ENCODE results near the gene DYTN.

DYTN gene

DNA sequence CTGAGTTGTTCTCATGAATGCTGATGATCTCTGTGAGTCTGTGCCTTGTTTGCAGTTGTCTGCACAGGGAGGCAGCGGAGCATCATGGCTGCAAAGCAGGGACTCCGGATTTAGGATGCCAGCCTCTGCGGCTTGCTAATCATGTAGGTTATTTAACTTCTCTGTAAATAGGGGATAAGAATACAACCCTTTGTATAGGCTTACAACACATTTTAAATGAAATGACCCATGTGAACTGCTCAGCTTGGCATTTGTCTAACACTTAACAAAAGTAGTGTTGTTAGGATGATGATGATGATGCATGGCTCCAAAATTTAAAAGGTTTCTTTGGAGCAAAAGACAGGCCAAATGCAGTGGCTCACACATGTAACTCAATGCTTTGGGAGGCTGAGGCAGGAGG, 19.4 kb downstream of the DYTN start:
- no peak for DNase-seq (ENCODE audit: low read depth in 2 of 2)

DNA sequence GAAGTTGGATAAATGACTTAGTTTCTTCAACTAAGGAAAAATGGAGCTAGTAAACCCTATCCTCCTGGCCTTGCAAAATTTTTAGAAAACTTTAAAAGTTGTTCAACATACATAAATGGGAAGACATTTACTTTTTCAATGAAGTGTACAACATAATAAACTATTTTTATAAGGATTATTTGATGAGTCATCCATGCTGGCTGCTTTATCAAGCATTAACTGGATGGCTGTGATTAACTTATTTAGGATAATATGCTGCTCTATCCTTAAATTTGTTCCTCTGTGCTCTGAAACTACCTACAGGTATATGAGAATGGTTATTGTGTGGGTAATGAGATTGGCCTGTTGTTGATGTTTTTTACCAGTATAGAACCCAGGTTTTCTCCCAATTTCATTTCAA, 21.3 kb downstream of the DYTN start:
- no peak for DNase-seq (ENCODE audit: low read depth in 2 of 2)

DNA sequence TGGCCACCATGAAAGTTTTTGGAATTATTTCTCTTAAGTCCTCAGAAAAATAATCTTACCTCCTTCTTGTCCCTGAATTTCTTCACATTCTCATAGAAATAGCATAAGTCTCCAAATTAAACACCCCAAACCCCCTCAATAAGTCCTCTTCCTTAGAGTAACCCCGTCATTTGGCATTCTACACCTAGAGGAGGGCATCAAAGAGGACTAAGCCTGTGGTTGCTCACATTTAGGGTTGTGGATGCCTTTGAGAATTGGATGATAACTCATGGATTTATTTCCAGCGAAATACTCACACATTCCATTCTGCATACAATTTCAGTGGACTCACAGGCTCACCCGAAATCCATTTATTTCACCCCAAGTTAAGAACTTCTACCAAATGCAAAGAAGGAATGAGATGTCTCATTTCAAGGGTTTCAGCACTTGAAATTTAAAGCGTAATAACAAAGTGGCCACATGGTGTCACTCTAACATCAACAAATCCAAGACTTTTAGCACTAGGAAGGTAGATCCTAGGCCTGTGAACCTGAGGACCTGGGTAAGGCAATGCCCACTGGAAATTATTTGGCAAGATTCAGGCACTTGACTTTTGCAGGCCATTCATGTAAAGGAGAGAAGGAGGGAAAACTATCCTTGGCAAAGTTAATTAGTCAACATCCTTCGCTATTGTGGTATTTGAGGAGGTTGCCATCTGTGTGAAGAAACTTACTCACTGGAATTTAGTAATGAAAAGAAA, 24.6 kb downstream of the DYTN start:
- DNase-seq (ENCODE audit: low read depth in 2 of 2) = peak in 1 of 2 donors; percentile 22

DNA sequence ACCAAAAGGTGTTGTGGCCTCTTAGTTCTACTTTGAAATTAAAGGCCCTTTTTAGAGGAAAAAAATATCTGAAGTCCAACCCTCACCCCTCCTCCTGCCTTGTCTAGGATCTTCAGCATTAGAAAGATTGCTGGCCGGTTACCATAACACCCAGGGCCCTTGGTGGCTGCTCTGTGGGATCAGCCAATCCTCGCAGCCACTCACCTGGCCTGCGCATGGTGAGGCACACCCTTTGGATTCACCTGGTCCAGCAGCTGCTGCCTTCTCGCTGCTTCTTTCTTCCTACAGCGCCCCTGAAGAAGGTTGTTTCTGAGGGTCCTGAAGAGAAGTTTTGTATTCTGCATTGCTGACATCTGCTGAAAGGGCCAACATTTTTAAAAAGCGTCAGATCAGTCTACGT, 25.2 kb downstream of the DYTN start:
- no peak for DNase-seq (ENCODE audit: low read depth in 2 of 2)

DNA sequence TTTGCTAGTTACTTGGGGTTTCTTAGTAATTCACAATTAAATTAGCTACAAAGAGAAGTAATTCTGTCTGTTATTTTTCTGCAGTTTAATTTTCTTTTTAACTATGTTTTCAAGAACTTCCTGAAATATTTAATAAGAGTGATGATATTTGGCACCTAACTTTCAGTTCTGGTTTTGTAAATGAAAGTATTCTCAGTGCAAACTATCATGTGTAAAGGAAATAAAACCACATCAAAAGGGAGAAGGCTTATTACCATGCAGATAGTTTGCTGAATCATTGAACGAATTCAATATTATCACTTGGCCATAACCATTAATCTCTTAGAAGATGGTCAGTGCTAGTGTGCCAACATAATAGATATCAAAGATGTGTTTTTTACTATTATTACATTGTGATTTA, 29.2 kb downstream of the DYTN start:
- DNase-seq (ENCODE audit: low read depth in 2 of 2) = no peak

DNA sequence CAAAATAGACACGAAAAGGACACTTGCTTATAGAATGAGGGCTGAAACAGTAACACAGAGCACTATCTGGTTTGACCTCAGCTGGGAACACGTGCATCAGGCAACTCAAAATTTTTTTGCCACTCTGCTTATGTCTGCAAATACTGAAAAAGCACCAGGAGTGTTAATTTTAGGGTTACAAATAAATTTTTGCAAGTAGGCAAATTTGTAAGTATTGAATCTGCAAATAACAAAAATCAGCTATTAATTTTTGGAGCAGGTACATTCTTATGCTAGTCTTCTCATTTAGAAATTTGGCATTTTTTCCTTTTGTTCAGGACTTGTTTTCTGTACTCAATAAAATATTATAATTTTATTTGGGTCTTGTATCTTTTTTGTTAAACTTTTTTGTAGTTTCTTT, 29.7 kb downstream of the DYTN start:
- DNase-seq (ENCODE audit: low read depth in 2 of 2) = no peak

DNA sequence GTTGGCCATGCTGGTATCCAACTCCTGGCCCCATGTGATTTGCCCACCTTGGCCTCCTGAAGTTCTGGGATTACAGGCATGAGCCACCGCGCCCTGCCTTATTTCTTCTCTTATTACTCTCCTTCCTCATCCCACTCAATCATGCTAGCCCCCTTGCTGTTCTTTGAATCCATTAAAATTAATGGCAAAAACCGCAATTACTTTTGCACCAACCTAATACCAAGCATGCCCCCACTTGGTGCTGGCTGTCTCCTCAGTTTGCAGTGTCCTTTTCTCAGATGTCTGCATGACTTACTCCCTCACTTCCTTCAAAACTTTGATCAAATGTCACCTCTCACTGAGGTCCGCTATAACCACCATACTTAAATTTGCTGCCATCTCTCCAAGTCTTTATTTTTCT, 34.6 kb downstream of the DYTN start:
- no peak for DNase-seq (ENCODE audit: low read depth in 2 of 2)

DNA sequence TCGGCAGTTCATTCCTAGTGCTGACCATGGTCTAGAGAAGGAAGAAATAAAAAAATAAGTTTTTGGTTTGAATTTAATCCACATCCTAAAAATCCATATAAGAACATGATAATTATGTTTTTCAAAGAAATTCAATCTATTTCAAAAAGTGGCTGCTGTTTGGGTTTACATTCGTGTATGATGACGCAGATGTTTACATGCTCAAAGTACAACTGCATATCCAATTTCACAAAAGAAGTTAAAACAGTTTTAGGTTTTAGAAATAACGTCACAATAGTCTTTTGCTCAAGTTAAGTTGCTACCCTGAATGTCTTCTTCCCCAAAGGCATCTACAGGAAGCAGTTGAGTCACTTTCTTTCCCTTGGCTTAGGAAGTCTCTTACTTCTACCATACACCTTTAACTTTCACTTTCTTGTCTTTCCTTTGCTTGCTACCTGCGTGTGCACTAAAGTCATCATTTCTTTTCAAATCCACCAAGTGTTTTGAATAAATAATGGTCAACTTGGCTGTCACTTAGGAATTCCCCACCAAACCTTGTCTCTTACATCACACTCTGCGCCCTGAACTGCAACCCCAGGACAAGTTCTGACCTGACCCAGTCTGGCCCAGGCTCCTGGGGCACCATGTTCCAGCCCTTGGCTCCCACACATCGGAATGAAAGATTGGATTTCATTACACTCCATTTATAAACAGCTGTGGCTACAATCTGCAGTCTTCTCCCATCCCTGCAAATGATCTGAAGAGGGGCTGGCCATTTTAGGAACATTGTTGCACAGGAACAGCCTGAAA, 47.5 kb downstream of the DYTN start:
- no peak for DNase-seq (ENCODE audit: low read depth in 2 of 2)

DNA sequence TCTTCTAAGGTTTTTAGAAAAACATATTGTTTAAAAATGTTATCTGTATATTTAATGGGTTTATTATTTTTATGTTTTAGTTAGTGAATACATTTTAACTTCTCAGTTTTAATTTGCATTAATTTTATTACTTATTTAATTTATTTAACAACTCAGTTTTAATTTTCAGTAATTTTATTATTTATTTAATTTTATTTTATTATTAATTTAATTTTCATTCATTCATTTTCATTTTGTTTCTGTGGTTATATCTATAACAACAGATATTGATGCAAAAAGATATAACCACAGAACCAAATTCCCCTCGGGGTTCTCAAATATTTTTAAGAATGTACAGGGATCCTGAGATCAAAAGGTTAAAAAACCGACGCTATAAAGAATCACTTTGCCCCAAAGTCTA, 52.9 kb downstream of the DYTN start:
- DNase-seq (ENCODE audit: low read depth in 2 of 2) = no peak

DNA sequence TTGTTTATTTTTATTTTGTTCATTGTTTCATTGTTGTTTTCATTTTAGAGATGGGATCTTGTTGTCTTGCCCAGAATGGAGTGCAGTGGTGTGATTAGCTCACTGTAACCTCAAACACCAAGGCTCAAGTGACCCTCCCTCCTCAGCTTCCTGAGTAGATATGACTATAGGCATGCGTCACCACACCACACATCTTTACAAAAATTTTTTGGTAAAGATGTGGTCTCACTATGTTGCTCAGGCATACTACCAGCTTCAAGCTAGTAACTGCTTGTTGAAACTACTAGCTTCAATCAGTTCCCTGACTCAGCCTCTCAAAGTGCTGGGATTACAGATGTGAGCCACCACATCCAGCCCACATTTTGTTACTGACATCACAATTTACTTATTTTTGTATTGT, 61.1 kb downstream of the DYTN start:
- no peak for DNase-seq (ENCODE audit: low read depth in 2 of 2)

DNA sequence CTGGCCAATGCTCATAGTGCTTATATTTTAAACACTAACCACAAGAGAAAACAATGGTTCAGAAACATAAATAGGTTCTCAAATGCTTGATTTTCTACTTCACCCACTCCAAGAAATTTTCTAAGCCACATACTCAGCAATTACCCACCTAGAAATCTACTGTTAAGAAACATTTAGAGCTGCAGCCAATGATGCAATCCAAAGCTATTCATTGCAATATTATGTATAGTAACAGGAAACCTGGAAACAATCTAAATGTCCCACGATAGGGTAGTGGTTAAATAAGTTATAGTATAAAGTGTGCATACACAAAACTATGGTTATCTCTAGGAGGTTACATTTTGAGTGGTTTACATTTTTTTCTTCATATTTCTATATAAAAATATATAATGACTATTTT, 70.2 kb downstream of the DYTN start:
- no peak for DNase-seq (ENCODE audit: low read depth in 2 of 2)

DNA sequence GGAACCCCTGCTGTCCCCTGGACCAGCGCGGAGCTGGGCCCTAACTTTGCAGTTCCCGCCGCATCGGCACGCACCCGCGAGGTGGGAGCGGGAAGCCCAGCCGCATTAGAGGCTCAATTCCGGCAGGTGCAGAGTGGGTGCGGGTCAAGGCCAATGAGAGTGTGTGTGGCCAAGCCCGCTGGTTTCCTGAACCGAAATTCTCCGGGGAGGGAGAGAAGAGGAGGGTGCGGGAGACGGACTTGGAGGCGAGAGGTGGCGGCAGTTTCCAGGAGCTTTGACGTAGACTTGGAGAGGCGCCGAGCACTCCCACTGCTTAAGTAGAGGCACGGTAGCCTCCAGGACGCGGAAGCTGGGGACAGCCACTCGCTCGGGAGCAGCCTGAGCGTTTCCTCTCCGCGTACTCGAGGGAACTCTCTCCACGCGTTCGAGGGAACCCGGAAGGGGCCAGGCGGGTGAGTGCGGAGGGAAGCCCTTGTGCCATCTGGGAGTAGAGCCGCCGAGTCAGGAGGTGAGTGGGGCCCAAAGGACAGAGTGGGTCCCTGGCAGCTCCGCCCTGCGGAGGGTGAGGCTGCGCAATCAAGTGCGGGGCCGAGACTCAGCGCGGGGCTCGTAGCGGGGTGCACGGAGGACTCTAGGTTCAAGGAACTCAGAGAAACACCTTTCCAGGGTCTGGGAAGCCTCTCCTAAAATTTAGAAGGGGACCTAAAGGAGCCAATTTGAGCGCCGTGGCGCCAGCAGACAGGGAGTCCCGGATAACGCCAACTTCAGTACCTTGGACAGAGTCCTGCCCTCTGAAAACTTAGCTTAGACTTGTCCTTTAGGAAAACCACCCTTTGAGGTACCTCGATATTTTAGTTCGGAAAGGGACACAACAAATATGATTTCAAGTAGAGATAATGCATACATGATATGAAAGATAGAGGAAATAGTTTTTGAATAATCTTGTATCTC, 75.8 kb downstream of the DYTN start, which contains the start of gene FAM237A:
TSS of gene FAM237A (plus strand) at position 413 of the 951 bp plus-strand sequence. CDS start 1,750 bp downstream, outside the sequence.
- DNase-seq (ENCODE audit: low read depth in 2 of 2) = no peak

DNA sequence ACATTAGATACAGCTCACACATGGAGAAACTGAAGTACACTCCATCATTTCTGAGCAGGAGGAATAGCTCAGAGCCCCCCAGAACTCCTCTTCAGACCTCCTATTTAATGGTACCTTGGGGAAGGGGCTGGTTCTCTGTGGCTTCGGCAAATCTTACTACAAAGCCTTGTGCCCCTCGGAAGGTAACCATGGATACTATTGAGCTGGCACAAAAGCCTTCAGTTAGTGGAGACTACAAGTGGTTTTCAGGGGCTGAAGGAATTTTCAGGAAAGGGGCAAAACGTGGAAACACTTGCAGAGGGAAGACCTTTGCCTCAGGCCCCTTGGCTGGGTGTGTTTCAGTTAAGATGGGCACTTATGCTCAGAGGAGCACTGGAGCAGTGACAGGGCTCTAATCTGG, 77.0 kb downstream of the DYTN start:
- DNase-seq (ENCODE audit: low read depth in 2 of 2) = no peak

DNA sequence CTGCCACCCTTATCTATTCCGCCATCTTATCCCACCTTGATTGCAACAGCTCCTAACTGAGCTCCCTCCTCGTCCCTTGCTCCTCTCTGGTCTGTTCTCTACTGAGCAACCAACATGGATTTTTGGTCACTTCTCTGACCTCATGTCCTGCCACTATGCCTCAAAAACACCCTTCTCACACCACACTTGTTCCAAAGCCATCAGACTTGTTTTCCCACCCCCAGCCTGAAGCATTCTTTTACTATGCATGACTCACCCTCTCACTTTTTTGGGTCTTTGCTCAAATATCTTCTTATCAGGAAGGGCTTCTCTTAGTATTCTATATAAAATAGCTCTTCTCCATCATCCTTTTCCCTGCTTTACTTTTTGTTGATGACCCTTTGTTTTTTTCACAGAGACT, 78.6 kb downstream of the DYTN start:
- DNase-seq (ENCODE audit: low read depth in 2 of 2) = no peak

DNA sequence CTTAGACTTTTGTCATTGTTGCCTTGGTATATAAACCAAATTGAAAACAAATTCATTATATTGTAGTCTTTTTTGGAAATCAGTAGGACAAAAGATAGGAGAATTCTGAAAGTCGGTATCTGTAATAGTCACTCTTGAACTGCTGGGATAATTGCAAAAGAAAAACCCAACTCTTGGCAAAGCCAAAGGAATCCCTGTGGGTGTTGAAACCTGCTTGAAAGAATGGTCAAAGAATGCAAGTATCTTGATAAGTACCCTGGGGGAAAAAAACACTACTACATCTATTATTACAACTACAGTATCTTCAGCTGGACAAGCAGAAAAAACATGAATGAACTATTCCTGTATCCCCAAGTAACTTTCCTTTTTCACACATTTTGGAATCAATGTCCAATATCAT, 83.2 kb downstream of the DYTN start:
- no peak for DNase-seq (ENCODE audit: low read depth in 2 of 2)

DNA sequence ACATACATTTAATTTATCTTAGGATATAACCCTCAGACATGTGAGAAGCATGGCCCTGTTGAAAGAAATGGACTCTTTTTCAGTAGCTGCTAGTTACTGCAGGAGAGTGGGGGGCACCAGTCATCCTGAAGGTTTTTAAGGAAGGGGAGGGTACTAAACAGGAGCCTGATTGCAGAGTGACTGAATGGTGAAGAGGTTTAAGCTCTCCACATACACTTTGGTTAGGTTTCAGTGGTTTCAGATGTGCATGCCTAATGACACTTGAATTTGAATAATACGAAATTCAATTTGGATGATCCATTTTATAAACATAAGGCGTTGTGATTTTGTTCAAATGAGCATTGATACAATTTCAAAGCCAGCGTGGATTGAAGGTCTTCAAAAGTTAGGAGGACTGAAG, 86.9 kb downstream of the DYTN start:
- DNase-seq (ENCODE audit: low read depth in 2 of 2) = no peak

DNA sequence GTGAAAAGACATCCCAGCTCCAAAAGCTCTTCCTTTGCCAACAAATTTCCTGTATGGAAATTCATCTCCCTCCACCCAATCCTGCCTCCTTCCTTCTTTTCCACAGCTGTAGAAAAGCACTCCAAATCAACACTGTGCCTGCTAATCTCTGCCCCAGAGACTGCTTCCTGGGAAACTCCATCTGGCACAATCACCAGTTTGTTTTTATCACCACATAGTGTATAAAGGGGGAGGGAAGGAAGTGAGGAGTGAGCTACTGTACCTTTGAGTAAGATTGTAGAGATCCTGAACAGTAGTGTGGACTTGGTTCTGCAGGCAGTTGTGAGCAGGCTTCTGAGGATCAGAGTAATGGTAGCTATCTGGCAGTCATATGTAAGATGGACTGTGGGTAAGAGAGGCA, 90.6 kb downstream of the DYTN start:
- DNase-seq (ENCODE audit: low read depth in 2 of 2) = no peak

DNA sequence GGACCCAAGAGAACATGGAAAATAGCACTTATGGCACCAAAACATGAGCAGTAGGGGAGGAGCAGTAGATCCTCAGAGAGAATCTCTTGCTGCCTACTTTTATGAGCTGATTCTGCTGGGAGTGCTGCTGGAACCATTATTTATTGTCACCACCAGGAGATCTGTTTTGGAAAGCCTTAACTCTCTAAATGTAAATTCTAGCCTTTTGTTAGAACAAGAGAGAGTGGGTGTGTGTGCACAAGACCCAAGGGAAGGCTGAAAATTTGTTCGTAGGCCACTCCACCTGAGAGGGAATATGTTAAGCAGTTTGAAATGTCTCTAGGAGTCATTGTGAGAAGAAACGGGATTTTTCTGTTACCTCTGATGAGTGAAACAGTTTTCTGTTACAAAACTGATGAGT, 92.1 kb downstream of the DYTN start:
- no peak for DNase-seq (ENCODE audit: low read depth in 2 of 2)

DNA sequence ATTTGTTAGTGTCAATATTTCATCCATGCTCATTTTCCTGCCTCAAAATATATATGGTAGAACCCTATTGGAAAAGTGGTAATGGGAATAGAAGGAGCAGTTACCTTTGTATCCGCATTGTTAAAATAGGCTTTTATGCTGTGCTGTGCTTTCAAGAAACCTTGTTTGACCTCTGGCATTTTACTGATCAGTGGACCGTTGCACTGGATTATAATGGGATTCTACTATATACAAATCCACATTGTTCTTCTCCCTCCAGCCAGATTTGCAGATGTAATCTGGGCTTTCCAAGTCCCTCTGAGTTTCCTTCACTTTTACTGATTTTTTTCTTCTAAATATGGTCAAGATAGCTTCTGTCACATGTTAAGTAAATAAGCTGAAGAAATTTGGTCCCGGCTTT, 99.2 kb downstream of the DYTN start:
- no peak for DNase-seq (ENCODE audit: low read depth in 2 of 2)

DNA sequence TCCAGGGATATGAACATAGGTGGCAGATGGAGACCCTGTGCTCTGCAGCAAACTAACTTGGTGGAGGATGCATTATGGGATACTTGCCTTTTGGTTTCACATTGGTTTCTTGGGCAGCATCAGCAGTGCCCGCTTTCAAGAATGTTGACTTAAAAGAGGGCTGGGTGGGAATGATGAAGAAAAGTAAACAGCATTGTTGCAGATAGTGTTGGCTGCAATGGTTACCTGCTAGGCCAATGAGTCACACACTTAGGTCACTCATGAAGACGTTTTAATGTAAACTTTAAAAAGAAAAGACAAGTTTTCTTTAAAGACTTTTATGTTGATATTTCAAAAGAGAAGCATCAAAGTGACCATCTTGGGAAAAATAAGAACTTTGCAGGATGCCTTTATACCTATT, 102.0 kb downstream of the DYTN start:
- DNase-seq (ENCODE audit: low read depth in 2 of 2) = no peak

DNA sequence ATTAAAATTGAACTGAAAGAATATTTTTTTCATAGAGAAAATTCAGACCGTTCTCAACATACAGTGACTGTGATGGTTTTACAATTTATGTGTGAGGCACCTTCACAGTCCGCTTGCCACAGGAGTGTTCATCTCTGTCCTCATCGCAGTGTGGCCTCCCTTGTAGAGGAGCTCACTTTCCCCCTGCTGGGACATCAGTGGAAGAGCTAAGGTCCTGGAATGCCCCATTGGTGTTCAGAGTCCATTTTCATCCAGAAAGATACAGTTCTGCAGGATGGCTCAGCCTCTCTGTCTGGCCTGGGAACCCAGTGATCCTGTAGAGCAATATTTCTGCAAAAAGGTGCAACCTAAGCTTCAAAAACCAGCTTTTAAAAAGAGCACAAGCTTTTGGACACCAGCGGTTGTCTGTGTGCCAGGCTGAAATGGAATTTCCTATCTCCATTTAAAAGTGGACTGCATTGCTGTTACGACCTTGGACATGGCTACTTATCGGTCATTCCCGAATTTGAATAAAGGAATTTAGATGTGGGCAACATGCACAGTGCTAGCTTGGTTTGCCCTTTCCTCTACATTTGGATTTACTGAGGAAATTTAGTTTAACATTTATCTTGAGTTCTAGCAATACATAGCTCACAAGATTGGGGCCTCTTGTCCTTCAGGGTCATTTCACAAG, 102.6 kb downstream of the DYTN start:
- no peak for DNase-seq (ENCODE audit: low read depth in 2 of 2)

DNA sequence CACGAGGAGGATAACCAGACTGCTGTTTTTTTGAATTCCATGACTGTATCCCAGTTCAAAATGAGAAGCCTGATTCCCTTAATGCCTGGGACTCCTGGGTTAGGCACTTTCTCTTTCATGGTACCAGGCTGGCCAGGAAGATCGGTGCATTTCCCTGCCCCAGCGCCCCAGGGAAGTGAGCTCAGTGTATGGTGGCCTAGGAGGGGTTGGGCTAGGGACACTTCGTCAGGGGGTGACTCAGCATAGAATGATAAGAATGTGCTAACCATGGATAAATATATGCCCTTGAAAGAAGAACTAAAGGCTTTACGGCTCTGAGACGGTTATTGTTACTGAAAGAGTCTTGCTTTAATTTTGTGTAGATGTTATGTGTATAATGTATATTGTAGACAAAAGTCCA, 103.4 kb downstream of the DYTN start:
- no peak for DNase-seq (ENCODE audit: low read depth in 2 of 2)

Data from stimulated activated CD4-positive, alpha-beta T cell treated with anti-CD3 and anti-CD28 coated beads, Interleukin-15, amount 100 ng/mL, for 48 hours (primary cell).